GM18907 (cell line): Measurements from ENCODE around the gene DCAKD.

ENCODE experiments used
- ATAC-seq: cut with Tn5 transposase; IDR thresholded peaks from one replicate; pipeline ENCODE4 v1.9.1; 2021; ENCODE audit warnings: mild to moderate bottlenecking, moderate library complexity; ENCODE audit not compliant: unreplicated experiment

DCAKD gene

DNA sequence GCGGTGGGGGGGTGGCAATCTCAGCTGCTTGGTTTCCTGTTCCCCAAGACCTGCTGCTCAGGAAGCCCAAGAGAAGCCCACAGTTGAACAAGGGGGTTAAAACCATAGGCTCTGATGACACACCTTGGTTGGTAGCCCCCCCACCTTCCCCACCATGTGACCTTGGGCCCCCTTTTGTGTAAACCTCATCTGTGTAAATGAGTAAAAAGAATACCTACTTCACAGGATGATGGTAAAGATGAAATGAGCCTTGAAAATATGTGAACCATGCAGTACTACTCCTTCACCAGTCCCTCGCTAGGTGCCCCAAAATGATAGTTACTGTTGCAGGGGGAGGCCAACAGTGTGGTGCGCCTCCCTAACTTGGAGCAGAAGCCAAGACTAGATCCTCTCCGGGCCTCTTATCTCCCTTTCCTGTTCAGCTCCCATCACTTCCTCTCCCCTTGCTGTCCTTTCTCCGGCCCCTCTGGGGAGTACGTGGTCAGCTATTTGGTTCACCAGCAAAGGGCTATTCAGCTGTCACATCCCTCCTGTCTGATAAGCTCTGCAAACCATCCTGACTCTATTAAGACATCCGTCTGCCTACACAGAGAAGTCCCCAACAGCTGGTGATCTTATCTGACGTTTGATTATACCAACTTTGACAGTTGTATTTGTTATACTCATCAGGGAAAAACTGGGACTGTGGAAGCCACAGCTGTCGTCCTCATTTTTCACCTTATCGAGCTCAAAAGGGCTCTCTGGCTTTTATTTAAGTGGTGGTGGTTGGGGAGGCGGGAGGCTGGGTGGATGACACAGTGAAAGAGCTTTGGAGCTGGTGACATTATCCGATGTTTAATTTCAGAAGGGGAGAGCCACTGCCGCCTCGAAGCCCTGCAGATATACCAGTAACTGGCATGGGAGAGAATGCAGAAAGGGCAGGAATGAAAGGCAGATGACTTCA, 19.9 kb downstream of the DCAKD start:
- no peak for ATAC-seq

DNA sequence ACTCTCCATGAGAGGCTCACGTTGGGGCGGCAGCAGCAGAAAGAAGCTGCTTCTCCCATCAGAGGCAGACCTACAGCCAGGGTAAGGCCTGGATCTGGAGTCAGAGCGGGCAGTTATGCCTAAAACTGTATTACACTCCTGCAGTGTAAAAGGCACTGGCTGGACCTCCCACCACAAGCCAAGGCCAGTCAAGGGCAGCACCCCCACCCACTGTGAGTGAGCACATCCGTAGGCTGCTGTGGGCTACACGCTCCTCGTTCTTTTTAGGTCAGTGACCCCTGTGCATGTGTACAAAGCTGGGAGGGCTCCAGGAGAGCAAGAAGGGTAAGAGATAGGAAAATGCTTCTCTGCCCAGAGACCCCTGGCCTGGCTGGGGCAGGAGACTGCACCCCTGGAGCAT, 20.7 kb downstream of the DCAKD start:
- ATAC-seq, result no peak

DNA sequence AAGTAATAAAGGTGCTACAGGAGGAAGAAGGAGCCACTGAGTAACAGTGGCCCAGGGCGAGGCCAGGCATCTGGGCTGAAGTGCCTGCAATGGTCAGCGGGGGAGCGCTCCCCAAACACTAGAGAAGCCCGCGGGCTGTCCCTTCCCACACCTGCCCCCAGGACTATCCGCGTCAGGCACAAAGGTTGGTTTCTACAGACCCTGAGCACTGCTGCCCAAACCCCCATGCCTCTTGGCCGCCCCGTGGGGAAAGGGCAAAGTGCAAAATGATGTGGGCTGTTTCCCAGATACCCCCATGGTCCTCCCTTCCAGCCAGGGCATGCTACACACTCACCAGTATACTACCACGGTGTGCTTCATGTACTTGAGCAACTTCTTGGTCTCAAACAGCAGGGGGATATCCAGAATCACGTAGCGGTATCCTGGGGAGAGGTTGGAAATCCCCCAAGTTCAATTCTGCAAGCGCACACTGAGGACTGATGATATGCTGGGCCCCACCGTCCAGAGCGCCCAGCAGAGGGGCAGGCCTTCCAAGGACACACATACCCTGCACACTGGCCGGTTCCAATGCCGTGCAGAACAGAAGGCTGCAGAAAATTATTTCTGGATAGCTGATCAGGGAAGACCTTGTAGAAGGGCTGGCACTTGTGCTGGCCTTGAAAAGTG, 21.5 kb downstream of the DCAKD start:
- no peak for ATAC-seq

DNA sequence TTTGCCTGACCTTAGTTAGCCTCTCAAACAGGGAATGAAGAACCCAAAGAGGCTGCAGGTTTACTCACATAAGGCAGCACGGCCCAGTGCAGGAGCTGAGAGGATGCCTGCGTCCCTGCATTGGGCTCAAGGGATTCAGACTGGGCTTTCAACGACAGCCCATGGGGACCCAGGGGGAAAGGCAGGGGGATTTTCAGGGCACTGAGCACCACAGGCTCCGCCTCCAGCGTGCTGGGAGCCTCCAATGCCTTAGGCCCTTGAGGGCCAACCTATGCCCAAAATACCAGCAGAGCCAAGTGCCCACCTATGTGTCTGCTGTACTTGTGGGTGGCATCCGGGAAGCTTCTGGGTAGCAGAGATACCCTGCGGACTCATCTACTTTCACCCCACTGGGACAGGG, 22.3 kb downstream of the DCAKD start:
- no peak for ATAC-seq

DNA sequence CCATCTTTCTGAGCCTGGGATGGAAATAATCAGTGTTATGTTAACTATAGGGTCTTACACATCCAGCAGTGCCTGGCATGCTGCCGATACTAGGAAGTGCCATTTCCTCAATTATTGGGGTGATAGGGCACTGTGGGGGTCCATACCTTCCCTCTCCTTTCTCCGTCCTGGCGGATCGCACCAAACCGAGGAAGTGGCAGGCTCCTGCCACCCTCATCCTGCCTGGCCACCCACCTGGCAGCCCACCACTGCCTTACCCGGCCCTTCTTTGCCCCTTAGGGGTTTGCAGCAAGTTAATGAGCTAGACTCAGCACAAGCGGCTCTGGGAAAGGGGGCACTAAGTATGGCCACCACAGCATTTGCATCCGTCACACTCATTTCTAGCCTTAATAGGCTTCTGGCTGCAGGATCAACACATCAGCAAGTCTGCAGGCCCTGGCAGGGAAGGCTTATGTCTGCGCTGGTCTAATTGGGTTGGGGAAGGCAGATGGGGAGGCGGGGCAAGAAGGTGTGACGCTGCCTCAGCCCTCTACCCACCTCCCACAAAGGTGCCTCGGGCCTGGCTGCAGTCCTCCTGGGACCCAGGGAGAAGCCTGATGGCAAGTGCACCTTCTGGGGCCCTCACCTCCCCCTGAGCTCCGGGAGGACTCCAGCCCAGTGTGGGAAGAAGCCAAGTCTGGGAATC, 28.6 kb downstream of the DCAKD start:
- no peak for ATAC-seq

DNA sequence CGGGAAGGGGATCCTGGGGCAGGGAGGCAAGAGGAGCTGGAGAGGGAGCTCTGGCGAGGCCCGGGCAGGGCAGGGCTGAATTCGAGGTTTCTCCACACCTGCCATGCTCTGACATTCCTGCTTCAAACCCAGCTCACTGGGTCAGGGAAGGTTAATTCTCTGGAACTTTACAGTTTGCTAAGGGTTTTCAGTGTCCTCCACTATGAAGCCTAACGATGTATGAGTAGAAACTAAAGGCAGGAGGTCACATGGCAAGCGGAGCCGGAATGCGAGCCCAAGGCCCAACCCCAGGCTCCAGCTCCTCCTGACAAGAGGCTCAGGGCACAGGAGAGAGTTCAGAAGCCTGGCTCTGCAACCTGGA, 29.2 kb downstream of the DCAKD start:
- no peak for ATAC-seq

DNA sequence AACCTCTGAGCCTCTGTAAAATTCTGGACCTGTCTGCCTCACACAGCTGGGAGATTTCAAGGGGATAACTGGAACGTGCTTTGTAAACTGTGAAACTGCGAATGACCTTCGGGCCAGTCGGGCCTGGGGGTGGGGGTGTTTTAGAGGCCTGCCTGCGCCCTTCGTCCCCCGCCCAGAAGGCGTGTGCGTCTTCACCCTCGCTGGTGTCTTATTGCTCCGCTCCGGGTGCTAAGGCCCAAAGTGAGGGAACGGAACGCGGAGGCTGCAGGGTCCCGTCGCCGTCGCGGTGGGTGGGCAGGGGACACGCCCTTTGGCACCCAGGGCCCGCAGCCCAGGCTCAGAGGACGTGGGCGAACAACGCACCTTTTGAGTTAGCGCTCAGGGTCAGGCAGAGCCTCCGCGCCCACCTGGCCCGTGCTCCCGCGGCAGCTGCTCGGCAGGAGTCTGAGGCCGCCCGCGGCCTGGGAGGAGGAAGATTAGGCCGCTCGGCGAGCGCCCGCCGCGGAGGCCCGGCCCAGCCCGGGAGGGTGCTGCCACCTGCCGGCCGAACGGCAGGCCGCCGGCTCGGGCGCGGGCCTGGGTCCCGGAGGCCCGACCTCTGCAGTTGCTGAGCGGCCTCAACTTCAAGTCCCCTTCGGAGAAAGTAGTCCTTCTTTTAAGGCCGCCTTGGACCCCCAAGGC, 29.7 kb downstream of the DCAKD start:
- ATAC-seq, result peak; percentile 40

DNA sequence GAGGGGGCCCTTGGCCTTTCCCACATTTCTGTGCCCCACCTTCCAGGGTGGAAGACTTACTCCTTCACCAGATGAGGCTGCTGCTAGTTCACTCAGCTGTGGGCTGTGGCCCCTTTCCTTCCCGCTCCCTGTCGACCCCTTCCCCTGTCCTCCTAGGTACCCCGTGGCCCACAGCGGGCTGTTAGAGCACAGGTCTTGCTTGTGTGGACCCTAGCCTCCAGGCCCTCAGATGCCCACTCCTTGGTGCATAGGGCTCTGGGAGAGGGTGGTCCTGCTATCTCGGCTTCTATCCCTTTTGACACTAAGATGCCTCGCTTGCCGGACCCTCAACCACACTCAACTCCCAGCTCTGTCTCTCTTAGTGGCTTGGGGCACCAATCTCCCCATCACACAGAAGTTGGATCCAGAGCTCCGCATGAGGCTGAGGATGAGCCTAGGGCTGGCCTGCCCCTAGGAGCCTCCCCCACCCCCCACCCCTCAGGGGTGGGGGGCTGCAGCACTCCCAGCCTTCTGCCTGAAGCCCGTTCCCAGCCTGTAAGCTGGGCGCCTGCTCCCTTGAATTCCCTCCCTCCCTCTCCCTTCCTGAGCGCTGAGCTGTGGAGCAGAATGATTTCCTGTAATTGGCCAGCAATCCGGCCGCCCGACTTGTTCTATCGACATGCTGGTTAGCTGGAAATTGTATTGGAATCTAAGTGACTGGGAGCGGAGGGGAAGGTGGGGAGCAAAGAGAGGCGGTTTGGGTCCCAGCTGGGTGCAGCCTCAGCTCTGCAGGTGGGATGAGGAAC, 30.9 kb downstream of the DCAKD start:
- no peak for ATAC-seq

DNA sequence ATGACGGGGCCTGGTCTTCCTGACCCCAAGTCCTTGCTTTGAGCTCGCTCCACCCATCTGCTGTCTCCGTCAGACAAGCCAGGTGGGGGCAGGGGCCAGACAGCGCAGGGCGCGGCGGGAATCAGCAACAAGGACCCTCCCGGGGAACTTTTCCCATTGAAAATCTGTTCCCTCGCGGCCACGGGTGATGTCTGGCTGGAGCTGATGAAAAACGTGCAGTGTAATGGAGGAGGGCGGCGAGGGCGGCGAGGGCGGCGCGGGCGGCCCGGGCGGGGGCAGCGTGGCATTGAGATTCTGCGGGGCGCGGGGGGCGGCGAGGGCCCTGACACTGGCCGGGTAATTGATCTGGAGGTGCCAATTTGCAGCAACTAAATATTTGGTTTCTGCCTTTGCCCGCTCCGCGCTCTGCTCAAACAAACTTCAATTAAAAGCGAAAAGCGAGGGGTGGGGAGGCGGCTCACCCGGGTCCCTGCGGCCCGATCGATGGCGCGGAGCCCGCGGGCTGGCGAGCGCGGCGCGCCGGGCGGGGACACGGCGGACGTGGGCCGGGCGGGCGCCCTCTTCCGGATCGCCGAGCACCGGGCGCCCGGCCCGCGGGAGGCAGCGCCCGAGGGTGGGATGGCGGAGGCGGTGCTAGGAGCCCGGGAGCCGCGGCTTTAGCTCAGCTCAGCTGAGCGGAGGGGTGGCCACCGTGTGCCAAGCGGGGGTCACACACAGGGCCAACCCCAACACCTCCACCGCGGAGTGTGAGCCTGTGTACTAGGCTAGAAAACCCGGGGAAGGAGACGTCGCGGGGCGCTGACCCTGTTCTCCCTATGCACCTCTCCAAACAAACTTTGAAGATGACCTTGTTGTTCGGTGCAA, 32.4 kb downstream of the DCAKD start:
- ATAC-seq, result no peak

DNA sequence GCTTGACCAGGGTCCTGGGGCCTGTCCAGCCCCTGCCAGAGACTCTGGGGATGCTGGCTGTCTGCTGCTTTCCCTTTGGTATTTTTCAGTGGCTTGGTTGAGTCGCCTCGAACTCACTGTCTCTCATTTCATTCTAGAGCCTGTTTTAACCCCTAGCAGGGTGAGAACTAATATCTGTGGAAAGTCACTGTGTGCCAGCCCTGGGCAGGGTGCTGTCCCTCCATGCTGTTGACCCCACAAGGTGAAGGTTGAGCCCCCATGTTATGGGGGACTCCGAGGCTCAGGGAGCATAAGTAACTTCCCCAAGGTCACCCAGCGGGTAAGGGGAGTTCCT, 33.0 kb downstream of the DCAKD start:
- ATAC-seq, result no peak

DNA sequence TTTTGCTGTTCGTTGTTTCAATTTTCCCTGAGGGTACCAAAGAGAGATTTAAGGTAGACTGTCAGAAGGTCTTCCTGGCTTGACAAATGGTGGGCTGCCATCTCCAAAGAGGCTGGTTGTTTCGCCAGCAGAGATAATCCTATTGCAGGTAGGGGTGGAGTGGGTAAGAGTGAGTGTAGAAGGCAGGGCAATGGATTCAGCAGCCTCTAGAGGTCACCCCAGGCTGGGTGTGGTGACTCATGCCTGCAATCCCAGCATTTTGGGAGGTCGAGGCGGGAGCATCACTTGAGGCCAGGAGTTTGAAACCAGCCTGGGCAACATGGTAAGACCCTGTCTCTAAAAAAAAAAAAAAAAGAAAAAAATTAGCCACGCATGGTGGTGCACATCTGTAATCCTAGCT, 34.6 kb downstream of the DCAKD start:
- no peak for ATAC-seq

DNA sequence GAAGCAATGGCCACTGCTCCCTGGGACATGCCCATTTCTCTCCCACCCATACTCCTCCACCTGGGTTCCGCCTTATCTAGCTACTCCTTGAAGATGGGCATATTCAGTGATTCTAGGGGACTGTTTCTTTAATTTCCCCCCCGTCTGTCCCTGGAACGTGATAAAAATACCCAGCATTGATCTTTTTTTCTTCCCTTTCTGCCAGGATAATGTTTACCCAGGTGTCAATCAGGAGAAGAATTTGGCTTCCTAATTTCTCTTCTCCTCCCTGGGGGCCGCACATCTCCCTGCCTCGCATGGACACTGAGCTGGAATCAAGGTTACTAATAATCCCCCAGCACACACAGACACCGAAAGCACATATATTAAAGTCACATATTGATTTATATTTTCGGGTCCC, 35.2 kb downstream of the DCAKD start:
- no peak for ATAC-seq

DNA sequence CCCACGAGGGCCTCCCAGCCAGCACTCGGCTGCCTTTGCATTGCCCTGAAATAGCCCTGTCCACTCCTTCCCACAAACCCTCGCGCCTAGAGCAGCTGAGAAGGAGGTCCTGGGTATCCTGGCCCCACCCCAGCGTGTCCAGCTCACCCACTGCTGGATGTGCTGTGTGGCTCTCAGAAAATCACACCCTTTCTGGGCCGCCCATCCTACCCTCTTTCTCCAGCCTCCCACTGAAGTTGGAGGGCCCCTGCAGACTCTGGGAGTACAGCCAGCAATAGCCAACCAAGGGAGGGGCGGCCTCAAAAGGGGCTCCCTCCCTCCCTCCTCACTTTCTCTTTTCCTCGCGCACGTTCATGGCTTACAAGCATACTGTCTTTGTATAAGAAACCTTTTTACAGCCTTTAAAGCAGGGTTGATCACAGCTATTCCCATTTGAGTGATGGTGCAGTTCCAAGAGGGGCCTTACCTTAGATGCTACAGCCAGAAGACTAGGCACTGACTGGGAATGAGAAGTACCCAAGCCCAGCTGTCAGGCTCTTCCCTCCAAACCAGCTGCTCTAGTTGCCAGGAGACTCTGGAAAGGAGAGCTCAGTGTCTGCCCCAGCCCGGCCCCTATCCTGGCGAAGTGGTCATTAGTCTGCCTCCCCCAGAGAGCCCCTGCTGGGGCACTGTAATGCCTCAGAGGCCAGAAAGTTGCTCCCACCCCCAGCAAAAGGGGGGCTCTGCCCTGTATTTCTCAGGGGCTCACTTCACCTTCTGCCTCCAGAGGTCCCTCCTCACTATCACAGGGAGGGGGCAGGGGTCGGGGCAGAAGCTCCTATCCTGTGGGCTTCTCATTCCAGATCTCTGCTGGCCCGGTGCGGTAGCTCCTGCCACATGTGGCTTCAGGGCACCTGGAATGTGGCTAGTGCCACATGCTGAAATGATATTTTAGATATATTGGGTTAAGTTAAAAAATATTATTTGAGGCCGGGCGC, 38.1 kb downstream of the DCAKD start:
- no peak for ATAC-seq

DNA sequence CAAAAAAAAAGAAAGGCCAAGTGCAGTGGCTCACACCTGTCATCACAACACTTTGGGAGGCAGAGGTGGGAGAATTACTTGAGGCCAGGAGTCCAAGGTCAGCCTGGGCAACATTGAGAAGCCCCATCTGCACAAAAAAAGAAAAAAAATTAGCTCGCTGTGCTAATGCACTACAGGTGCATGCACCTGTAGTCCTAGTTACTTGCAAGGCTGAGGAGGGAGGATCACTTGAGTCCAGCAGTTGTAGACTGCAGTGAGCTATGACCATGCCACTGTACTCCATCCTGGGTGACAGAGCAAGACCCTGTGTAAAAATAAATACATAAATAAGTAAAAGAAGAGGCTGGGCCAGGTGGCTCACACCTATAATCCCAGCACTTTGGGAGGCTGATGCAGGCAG, 39.7 kb downstream of the DCAKD start:
- no peak for ATAC-seq

DNA sequence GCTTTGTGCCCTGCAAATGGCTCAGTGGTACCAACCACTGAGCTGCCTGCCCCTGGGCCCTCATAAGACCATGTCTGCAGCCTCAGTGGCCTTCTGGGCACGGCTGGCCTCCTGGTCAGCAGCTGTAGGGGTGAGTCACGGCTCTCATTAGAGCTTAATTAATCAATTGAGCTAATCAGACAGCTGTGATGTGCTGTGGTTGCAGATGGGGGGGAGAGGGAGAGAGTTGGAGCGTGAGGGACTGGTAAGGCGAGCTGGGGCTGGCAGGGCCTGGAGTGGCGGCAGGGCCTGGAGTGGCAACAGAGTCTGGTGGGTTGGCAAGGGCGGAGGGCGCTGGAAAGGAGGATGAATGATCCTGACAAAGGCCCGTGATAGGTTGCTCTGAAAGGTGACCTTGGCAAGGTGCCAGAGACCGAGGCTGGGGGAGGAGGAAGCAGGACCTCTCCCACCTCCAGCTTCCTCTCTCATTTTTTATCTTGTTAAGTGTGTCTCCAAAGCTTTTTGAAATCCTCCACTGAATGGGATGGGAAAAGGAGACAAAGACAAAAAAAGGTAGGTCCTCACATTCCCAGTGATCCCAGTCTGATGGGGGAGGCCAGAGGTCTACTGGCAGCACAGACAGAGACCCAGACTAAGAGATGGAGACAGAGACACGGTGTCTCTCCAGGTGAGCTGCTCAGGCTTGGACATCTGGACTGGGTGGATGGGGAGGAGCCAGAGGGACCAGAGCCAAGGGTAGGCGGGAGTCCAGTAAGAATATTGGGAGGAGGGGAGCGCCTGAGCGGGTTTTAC, 41.6 kb downstream of the DCAKD start:
- ATAC-seq, result no peak

DNA sequence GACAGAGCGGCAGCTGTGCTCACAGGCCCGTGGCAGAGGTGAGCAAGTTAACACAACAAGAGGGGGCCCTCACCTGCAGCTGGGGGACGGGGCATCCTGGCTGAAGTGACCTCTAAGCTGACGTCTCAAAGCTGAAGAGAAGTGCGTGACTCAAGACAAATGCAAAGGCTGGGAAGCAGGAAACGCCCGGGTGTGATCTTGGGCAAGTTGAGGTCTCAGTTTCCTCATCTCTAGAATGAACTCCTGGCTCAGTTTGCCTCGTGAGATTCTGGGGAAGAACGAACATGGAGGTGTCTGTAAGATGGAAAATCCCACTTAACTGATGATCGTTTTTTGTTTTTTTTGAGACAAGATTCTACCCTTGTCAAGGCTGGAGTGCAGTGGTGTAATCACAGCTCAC, 43.2 kb downstream of the DCAKD start:
- ATAC-seq, result no peak

DNA sequence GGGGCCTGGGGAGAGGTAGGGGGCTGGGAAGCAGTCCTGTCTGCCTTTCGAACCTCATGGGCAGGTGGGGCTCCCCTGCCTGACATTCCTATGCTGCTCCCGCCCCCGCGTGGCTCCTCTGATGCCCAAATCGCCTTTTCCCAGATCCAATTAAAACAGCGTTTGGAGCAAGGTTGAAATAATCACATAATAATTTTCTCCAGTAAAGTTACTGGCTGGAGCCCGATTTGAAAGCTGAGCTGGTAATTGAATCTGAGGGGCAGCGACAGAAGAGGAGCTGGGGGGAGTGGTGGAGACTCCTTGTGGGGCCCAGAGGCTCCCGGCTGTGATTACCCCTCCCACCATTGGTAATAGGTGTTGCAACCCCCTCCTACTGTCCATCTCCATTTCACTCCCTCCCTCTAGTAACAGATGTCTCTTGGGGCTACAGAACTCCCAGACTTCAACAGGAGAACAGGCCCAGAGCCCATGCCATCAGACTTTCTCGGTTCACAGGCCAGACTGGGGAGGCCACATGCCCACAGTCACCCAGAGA, 44.4 kb downstream of the DCAKD start:
- ATAC-seq, result no peak
